Pulmonary artery endothelial cell (primary cell): ENCODE data around the gene CHMP6. TPM values are rescaled to one million over a fixed set of nuclear protein-coding genes. Genes with fewer than 3 reads are reported as not detected.

Experiments
- DNase-seq: peaks from one replicate; pipeline ENCODE4 v3.0.0-alpha.2; 2011; ENCODE audit warnings: low read depth, low spot score
- total RNA-seq: library from RNA; depleted of rRNA; stranded (reverse); fragments of >200 nt; gene quantifications from 2 replicates; pipeline ENCODE4 v1.2.3, GENCODE V29; 2014

The CHMP6 gene
- total RNA-seq, 1 donor from 2014 or later, result 20.3 TPM

- DNase-seq, result no peak
Measured at GRCh38 chr17:80992077-80992947, 671 bp downstream of the CHMP6 start.

GRCh38 chr17:80992948-80993624, 1.4 kb downstream of the CHMP6 start:
- DNase-seq, result no peak

DNA sequence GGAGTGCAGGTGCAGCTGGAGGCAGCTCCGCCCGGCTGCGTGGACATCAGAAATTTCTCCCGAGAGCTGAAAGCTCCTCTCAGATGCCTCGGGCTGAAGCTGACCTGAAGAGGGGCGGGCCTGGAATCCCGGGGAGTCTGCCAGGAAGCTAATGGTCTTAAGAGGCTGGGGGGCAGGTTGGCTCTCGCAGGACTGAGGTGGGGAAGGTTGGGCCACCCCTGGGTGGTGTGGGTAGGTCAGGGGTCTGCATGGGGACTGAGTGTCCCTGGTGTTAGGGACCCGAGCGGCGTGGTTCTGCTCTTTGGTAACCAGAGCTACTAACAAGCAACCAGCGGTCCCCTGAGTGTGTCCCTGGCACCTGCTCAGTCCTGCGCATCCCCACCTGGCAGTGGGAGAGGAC, 3.5 kb downstream of the CHMP6 start:
- DNase-seq, result no peak

DNA sequence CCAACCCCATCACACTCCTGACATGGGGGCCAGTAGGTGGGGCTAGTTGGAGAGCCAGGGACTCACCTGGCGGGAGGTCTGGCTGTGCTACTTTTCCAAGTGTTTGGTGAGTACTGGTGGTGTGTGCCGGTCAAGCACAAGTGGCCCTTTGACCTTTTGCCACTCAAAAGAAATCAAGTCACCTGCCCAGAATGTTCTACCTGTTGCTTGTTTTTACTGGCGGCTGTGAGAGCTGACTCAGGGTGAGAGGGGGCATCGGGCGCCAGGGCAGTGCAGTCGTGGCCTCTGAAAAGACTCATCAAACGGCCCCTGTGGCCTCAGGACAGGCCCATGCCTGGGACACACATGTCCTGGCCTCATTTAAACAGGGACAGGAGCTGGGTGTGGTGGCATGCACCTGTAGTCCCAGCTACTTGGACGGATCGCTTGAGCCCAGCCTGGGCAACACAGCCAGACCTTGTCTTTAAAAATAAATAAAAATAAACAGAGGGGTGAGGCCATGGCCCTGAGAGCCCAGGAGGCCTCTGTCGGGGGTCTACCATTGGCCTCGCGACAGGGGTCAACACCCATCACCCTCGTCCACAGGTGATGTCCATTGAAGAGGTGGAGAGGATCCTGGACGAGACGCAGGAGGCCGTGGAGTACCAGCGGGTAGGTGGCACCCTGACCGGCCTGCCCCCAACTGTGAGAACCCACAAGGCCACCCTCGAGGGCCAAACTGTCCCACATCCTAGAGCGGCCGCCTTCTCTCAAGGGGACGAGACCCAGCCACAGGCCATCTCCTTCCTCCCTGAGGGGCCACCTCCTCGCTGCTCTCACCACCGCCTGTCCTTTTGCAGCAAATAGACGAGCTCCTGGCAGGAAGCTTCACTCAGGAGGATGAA, 5.0 kb downstream of the CHMP6 start:
- no peak for DNase-seq

DNA sequence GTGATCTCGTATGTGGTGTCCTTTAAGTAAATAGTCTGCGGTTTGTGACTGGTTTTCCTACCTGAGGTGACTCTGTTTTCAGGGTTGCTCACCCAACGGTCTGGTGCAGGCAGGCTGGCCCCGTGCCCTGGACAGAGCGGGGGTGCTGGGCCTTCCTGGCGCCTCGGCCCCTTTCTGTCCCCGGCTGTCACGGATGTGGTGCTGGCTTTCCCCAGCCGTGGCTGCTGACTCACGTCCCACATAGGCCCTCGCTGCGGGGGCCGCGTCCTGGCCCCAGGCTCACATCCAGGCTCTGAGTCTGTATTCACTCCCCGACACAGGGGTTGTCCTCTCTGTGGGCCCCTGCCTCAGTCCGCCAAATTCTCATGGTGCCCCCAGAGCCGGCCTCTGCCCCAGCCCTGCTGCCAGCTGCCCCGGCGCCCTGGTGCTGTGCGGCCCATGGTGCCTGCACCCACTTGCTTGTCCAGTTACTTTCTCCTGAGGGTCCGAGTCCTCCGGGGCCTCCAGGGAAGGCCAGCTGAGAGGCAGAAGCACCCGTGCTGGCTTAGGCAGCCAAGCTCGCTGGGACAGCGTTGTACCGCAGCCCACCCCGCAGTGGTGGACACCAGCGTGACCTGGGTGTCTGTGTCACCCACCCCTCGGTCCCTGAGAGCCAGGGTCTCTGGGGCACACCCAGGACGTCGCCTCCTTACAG, 5.9 kb downstream of the CHMP6 start:
- no peak for DNase-seq

GRCh38 chr17:80998118-80998747, 6.6 kb downstream of the CHMP6 start:
- DNase-seq, result no peak

DNA sequence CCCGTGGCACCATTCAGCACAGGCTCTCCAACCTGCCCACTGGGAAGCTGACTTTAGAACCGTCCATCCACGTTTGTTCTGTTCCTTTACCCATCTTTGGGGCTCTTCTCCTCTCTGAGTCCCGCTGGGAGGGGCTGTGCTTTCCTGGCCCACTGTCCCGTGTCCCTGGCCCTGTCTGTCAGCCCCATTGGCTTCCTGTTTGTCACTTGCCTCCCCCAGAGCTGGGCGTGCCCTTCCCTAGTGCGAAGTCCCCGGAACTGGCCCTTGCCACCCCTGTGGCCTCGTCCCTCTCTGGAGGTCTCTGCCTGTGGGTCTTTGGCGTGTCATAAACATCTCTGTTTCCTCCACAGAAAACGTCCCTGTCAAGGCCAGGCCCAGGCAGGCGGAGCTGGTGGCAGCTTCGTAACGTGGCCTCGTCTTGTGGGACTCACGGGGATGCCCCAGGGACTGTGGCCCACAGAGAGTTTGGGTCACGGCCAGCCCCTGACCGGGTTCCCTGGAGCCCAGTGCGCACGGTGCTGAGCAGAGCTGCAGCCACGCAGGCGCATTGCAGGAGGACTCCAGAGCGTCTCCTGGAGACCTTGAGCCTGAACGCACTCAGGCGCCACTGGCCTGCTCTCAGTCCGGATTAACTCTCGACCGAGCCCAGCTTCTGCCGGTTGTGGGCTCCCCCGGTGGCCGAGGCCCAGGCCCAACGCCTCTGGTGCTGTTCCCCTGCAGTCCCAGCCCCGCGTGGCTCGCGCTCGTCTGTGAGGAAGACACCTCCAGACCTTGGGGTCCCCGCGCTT, 7.3 kb downstream of the CHMP6 start:
- no peak for DNase-seq

DNA sequence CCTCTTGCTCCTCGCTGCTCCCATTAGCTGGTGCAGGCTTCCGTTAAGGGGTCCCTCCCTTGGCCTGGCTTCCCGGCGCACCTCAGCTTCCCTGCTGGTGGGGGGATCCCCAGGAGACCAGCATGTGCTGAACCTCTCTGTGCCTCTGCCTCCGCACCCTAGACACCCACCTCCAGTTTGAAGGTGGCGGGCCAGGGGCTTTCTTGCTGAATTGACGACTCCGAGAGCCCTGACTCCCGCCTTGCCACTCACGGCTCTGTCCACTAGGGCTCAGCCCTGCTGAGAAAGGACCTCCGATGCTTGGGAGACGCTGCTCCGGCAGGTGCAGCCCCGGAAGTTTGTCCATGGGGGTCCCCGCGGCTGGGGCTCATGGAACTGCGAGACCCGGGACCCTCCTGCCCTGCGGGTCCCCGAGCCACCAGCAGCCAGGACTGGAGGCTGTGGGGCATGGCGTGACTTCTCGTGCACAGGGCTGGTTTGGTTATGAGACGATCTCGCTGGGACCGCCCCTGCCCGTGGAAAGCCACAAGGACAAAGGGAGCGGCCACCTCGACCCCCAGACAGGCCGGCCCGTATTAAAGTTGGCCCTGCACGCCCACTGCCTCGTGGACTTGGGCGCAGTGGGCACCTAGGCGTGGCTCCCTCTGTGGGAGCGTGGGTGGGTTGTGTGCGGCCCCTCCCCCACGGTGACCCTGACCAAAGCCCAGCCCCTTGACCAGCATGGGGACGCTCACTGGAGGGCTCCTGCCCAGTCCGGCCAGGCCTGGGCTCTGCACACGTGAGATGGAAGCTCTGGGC, 8.1 kb downstream of the CHMP6 start:
- no peak for DNase-seq

GRCh38 chr17:81000334-81000630, 8.6 kb downstream of the CHMP6 start:
- DNase-seq, result no peak

DNA sequence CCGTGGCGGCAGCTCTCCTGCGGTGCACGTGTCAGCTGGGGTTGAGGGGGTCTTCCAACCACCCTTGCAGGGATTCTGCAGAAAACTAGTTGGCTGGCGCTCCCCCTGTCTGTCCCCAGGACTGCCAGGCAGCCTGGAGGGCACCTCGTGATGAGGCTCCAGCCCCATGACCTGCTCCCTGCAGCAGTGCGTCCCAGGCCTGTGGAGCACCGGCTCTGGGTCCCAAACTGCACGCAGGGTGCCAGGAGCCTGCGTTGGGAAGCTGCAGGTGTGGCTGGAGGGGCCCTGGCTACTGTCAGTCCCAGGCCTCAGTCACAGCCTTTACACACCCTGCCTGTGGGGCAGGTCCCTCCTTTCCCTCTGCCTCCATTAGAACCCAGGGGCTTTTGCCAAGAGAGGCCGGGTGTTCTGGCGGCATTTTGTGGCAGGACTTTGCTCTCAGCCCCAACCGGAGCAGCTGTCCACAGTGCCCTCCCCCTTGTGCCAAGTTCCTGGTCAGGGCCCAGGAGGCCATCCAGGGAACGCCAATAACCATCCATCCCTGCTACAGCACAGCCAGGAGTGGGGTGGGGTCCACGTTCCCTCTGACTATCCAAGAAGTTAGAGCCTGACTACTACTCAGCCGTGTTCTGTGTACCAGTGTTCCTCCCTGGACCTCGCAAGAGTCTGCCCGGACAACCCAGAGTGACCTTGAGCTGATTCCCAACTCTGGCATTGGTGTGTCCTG, 9.2 kb downstream of the CHMP6 start:
- no peak for DNase-seq

DNA sequence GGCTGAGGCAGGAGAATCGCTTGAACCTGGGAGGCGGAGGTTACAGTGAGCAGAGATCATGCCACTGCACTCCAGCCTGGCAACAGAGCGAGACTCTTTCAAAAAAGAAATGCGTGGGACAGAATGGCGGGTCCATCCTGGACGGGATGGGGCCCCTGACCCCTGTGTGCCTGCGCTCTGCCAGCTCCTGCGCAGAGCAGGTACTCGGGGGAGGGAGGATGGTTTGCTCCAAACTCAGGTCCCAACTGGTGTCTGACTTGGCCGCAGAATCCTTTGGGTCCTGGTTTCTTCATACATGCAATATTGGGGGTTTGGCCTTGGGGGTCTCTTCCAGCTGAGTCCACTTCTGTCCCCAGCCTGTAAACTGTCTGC, 10.4 kb downstream of the CHMP6 start:
- DNase-seq, result no peak

DNA sequence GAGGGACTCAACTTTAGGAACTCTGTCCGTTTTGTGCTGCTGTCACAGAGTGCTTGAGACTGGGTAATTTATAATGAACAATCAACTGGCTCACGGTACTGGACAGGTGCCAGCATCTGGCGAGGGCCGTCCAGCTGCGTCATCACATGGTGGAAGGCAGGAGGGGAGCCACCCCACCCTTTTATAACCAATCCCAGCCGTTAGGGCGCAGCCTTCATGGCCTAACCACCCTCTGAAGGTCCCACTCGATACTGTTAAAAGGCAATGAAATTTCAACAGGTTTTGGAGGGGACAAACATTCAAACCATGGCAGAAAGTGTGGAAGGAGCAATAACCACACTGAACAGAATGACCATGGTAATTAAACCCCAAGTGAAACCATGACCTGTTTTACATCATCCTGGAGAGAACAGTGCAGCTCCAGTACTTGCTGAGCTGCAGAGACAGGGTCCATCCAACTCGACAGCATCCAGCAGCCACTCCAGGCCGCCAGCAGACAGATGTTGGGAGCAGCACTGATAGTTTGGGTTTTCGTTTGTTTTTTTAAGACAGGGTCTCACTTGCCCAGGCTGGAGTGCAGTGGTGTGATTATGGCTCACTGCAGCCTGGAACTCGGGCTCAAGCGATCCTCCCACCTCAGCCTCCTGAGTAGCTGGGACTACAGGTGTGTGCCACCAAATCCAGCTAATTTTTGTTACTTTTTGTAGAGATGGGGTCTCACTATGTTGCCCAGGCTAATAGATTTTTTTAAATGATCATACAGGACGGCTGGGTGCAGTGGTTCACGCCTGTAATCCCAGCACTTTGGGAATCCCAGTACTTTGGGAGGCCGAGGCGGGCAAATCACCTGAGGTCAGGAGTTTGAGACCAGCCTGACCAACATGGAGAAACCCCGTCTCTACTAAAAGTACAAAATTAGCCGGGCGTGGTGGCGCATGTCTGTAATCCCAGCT, 11.0 kb downstream of the CHMP6 start:
- no peak for DNase-seq

DNA sequence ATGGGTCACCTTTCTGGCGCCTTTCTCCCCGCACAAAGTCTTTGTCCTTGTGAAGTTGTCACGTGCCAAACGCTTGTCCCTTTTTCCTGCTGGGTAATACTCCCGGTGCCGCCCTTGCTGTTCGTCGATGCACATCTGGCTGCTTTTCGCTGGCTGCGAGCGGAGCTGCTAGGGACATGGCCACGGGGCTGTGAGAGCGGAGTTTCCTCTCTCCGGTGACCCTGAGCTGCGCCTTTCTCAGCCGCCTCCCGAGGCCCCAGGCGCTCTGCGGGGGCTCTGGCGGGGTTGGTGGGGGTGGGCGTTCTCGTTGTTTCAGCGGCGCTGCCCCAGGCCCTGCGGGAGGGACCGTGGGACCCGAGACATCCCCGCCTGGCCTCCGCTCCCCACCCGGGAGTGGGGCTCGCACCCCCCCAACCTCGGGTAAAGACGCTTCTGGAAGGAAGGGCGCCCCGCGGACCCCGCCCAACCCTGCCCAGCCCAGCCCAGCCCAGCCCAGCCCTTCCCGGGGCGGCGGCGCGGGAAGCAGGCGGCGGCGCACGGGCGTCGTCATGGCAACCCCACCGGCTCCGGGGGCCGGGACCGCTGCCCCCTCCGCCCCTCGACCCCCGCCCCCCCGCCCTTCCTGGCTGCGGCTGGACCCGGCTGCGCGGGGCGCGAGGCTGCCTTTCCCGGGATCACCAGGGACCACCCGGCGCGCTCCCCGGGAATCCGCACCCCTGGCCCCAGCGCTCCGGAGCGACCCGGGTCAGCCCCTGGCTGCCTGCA, 12.3 kb downstream of the CHMP6 start:
- DNase-seq, result no peak

DNA sequence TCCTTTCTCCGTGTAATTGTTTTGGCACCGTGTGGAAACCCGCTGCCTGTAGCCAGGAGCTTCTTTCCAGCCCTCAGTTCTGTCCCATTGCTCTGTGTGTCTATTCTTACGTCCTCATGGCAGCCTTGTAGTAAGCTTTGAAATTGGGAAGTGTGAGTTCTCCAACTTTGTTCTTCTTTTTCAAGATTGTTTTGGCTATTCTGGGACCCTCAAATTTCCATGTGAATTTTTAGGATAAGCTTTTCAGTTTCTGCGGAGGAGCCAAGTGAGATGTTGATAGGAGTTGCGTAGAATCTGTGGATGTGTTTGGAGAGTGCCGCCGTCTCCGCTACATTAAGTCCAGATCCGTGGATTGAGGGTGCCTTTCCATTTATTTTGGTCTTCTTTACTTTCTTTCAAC, 15.2 kb downstream of the CHMP6 start:
- DNase-seq, result no peak

GRCh38 chr17:81008140-81008539, 16.5 kb downstream of the CHMP6 start:
- no peak for DNase-seq

DNA sequence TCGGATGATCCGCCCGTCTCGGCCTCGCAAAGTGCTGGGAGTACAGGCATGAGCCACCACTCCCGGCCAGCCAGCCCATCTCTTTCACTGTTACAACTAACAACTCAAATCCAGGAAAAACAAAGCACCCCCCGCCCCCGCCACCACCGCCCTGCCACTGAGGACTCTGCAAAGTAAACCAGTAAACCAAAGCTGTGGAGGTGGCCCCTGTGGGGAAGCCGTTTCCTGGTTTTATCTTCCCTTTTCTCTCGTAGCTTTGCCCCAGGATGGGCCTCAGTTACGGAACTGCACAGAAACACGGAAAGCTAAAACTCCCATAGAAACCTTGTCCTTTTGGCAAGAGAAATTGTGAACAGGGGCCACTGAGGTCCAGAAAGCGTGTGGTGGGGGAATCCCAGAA, 17.5 kb downstream of the CHMP6 start:
- DNase-seq, result no peak

DNA sequence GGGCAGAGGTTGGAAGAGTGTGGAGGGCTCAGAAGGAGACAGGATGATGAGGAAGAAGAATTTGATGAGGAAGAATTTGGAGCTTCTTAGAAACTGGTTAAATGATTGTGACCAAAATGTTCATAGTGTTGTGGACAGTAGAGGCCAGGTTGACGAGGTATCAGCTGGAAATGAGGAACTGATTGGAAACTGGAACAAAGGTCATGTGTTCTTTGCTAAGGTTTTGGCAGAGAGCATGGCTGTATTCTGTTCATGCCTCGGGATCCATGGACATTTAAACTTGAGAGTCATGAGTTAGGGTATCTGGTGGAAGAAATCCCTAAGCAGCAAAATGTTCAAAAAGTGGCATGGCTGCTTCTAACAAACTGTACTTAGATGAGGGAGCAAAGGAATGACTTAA, 19.3 kb downstream of the CHMP6 start:
- no peak for DNase-seq
